GM13976 (cell line): ENCODE measurements around the gene RFPL1.

ENCODE experiments used
- DNase-seq: peaks from one replicate; pipeline ENCODE4 v3.0.0; 2012; ENCODE audit warnings: low spot score
- in situ Hi-C: fragments of 300-500 bp; cut with MboI; formaldehyde crosslinking; loops from one replicate; pipeline ENCODE4 v1.12.0; 2022; ENCODE audit warnings: low sequenced_read_pairs, mixed read lengths, inconsistent platforms; ENCODE audit not compliant: unreplicated experiment
- TF ChIP-seq, protein P1 (sequence below): IDR thresholded peaks from 2 replicates; pipeline ENCODE4 v1.5.1; 2012; ENCODE audit warnings: borderline replicate concordance, mild to moderate bottlenecking; ENCODE audit not compliant: insufficient read depth; ENCODE audit errors: extremely low read depth, missing control alignments, control extremely low read depth

Gene RFPL1

GRCh38 chr22:29451863-29452262 lies 13.5 kb downstream of the RFPL1 start:
- DNase-seq: no peak
- TF ChIP-seq, protein P1, sequence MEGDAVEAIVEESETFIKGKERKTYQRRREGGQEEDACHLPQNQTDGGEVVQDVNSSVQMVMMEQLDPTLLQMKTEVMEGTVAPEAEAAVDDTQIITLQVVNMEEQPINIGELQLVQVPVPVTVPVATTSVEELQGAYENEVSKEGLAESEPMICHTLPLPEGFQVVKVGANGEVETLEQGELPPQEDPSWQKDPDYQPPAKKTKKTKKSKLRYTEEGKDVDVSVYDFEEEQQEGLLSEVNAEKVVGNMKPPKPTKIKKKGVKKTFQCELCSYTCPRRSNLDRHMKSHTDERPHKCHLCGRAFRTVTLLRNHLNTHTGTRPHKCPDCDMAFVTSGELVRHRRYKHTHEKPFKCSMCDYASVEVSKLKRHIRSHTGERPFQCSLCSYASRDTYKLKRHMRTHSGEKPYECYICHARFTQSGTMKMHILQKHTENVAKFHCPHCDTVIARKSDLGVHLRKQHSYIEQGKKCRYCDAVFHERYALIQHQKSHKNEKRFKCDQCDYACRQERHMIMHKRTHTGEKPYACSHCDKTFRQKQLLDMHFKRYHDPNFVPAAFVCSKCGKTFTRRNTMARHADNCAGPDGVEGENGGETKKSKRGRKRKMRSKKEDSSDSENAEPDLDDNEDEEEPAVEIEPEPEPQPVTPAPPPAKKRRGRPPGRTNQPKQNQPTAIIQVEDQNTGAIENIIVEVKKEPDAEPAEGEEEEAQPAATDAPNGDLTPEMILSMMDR: no peak
- in situ Hi-C loops: no loop called here

- in situ Hi-C loops: no loop called here
- TF ChIP-seq, protein P1: no peak
- DNase-seq: no peak
Observed at GRCh38 chr22:29454276-29454675, 15.9 kb downstream of the RFPL1 start.

- in situ Hi-C loops: no loop called here
- DNase-seq: no peak
- TF ChIP-seq, protein P1: no peak
Observed at GRCh38 chr22:29456211-29456671, 17.9 kb downstream of the RFPL1 start.

DNA sequence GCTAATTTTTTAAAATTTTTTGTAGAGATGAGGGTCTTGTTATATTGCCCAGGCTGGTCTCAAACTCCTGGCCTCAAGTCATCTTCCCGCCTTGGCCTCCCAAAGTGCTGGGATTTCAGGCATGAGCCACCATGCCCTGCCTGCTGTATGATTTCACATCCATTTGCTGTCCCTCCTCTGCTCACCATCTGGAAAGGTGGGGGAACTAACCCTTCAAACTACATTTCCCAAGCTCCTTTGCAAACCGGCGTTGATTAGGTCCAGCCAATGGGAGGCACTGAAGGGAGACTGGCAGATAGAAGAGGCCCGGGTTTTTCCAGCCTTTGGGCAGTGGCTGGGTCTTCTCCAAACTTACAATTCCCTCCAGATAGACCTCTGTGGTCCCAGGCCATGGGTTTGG lies 19.3 kb downstream of the RFPL1 start:
- in situ Hi-C loops: no loop called here
- peak; percentile 82 for DNase-seq
- TF ChIP-seq, protein P1: no peak

GRCh38 chr22:29458551-29458950 lies 20.2 kb downstream of the RFPL1 start:
- in situ Hi-C loops: no loop called here
- no peak for DNase-seq
- TF ChIP-seq, protein P1: no peak

DNA sequence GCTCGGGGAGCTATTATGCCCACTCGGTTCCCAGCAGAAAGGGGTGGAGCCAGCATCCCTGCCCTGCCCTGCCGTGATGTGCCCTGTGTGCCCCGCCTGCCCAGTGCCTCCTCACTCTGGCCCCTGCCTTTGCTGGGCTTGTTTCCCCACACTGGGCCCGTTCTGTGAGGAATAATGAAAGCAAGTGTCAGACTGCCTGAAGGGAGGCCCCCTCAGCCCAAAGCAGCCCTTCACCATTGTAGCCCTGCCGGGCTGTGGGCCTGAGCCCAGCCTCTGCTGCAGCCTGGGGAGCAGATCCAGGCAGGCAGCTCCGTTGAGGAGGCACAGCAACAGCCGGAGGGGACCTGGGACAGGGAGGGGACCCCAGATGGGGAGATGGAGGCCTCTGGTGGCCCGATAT lies 21.4 kb downstream of the RFPL1 start:
- peak; percentile 17 for DNase-seq
- TF ChIP-seq, protein P1: no peak
- in situ Hi-C loops: no loop called here

GRCh38 chr22:29461263-29461662 lies 22.9 kb downstream of the RFPL1 start:
- DNase-seq: no peak
- TF ChIP-seq, protein P1: no peak
- in situ Hi-C loops: no loop called here
